ENCODE data around the gene NIPA2.

Gene NIPA2

DNA sequence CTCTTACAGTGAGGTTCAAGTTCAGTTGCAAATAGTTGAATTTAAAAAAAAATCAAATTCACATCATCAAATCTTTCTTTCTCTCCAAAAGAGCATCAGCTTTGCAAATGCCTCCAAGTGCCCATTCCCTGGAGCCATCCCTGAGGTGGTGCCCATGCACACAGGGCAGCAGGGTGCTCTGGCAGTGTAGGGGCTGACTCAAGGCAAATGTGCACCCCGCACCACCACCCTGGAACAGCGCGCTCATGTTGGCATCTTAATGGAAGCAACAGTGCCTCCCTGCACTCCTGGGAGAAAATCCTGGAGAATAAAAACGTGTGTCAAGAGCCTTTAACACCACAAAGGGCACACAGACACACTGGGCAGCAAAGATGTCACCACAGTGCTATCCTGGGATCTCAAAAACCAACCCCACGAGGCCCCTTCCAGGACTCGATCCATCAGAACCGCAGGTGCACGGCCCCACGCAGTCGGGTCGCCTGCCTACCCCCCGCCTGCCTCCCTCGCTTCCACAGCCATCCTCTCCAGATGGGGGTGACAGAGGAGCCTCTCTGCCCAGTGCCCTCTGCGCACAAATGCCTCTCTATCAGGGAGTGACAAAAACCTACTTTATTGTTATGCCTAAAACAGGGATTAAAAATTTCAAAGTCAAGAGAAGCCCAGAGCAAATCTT is 50.8 kb downstream of the NIPA2 start:
- no peak overlapping the region for H3K4me3 ChIP-seq (ENCODE audit: low read depth, low read length)
- TF ChIP-seq, protein P1, sequence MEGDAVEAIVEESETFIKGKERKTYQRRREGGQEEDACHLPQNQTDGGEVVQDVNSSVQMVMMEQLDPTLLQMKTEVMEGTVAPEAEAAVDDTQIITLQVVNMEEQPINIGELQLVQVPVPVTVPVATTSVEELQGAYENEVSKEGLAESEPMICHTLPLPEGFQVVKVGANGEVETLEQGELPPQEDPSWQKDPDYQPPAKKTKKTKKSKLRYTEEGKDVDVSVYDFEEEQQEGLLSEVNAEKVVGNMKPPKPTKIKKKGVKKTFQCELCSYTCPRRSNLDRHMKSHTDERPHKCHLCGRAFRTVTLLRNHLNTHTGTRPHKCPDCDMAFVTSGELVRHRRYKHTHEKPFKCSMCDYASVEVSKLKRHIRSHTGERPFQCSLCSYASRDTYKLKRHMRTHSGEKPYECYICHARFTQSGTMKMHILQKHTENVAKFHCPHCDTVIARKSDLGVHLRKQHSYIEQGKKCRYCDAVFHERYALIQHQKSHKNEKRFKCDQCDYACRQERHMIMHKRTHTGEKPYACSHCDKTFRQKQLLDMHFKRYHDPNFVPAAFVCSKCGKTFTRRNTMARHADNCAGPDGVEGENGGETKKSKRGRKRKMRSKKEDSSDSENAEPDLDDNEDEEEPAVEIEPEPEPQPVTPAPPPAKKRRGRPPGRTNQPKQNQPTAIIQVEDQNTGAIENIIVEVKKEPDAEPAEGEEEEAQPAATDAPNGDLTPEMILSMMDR (IDR thresholded peaks at IDR 0.05; ENCODE audit: borderline replicate concordance, insufficient read depth, low read depth, low read length) = no peak

- no peak overlapping the region for H3K4me3 ChIP-seq (ENCODE audit: low read depth, low read length)
- TF ChIP-seq, protein P1 (IDR thresholded peaks at IDR 0.05; ENCODE audit: borderline replicate concordance, insufficient read depth, low read depth, low read length) = no peak
Observed at GRCh38 chr15:22890296-22890695, 51.8 kb downstream of the NIPA2 start.

GRCh38 chr15:22891426-22892210 is 53.2 kb downstream of the NIPA2 start:
- TF ChIP-seq, protein P1 (IDR thresholded peaks at IDR 0.05; ENCODE audit: borderline replicate concordance, insufficient read depth, low read depth, low read length) = no peak
- H3K4me3 ChIP-seq (ENCODE audit: low read depth, low read length) = no peak overlapping the region

DNA sequence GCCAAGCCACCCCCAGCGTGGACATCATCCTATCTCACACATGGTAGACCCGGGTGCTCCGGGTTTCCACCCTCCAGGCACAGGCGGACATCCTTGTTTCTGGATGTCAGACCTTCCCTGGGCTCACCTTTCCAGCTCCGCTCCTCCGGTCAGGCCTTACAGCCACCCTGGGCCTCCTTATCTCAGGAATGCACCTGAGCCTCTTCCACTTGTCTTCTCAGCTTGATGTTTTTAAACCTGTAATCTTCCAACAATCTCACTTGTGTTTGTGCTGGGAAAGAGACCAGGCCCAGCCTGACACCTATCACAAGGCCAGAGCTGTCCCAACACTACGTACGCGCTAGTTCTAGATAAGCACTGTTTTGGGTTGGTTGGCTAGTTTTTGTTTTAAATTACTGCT is 53.9 kb downstream of the NIPA2 start:
- TF ChIP-seq, protein P1 (IDR thresholded peaks at IDR 0.05; ENCODE audit: borderline replicate concordance, insufficient read depth, low read depth, low read length) = no peak
- no peak overlapping the region for H3K4me3 ChIP-seq (ENCODE audit: low read depth, low read length)

DNA sequence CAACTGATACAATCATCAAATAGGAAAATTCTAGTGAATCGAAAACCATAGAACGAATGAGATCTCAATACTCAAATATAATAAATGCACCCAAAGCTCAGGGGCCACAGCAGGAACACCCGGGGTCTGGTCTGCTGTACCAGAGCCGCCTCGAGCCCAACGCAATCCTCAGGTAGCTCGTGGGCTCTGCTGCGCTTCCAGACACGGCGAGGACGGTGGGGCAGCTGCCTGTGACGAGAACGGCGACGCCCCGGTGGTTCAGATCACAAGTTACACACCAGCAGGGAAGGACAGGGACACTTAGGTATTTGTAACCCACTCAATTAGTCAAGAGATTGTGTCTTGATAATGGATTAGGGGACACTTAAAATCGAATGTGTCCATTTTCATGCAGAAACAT is 54.6 kb downstream of the NIPA2 start:
- TF ChIP-seq, protein P1 (IDR thresholded peaks at IDR 0.05; ENCODE audit: borderline replicate concordance, insufficient read depth, low read depth, low read length) = no peak
- no peak overlapping the region for H3K4me3 ChIP-seq (ENCODE audit: low read depth, low read length)

DNA sequence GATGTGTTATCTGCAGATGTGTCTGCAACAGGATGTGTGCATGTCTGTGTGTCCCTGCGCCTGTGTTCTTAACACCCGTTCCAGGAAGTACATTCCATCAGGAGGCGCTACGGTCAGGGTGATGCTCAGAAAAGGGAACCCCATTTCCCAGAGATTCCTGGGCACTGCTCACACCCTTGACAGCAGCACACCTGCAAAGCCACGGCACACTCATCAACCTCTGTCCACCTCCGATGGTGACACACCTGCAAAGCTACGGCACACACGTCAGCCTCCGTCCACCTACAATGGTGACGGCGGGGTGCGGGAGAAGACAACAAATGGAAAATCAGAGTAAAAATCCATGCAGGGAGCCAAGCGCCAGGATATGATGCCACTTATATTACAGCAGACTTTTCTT is 55.4 kb downstream of the NIPA2 start:
- no peak overlapping the region for H3K4me3 ChIP-seq (ENCODE audit: low read depth, low read length)
- TF ChIP-seq, protein P1 (IDR thresholded peaks at IDR 0.05; ENCODE audit: borderline replicate concordance, insufficient read depth, low read depth, low read length) = no peak
